ENCODE measurements around the gene SLC22A2. TPM values are rescaled to one million over a fixed set of nuclear protein-coding genes. Genes with fewer than 3 reads are reported as not detected.

SLC22A2 gene
- total and polyA plus RNA-seq, 2 donors (not counting 3 experiments of a cell fraction or from before 2014, with no cell fraction given): not detected

- dilution Hi-C loops (cut with MboI; ENCODE audit: extremely low pct_ligation_motif_present, low sequenced_read_pairs): no loop called here
- H3K9ac ChIP-seq (replicated peaks; ENCODE audit: extremely low read depth, insufficient read depth, low read length): no peak overlapping the region
- FAIRE-seq (no peak), DNase-seq (ENCODE audit: low read depth, low spot score) (no peak)
- BruUV-seq (replicated peaks): no TSS peak
- no peak overlapping the region for H3K27ac ChIP-seq (ENCODE audit: insufficient read depth, low read depth, low read length)
- no peak overlapping the region for H2AFZ ChIP-seq (ENCODE audit: low read depth, low read length)
- POLR2A ChIA-PET: no interaction called here
- no peaks in the 10 kb centered on the region for H3K9me1 ChIP-seq (replicated peaks; ENCODE audit: control insufficient read depth, extremely low read depth, insufficient read depth, low read length)
- no peaks in the 10 kb centered on the region for H3K36me3 ChIP-seq (ENCODE audit: control insufficient read depth in 2 of 2, extremely low read depth in 1 of 2, insufficient read depth in 2 of 2, low read length in 2 of 2)
- H3K4me3 ChIP-seq (replicated peaks in 1 of 3; ENCODE audit: insufficient read depth in 1 of 3, low read depth in 1 of 3, low read length in 3 of 3): no peak overlapping the region
- no peak overlapping the region for H3K4me2 ChIP-seq (ENCODE audit: insufficient read depth, low read length)
- CTCF ChIA-PET: no interaction called here
- intact Hi-C loops (cut with micrococcal nuclease): no loop called here
- H3K79me2 ChIP-seq (ENCODE audit: control insufficient read depth, insufficient read depth, low read length): no peaks in the 10 kb centered on the region
- H3K4me1 ChIP-seq (ENCODE audit: control insufficient read depth, extremely low read depth, insufficient read depth, low read length): no peaks in the 10 kb centered on the region
- no peaks in the 10 kb centered on the region for H4K20me1 ChIP-seq (replicated peaks; ENCODE audit: control insufficient read depth, extremely low read depth, insufficient read depth, low read length)
- TF ChIP-seq MAX (IDR thresholded peaks at IDR 0.05; ENCODE audit: insufficient read depth, insufficient read length) (no peak), GATA2 (IDR thresholded peaks at IDR 0.05; ENCODE audit: insufficient read depth, insufficient read length, low read depth, low read length) (no peak), CTCF (IDR thresholded peaks at IDR 0.05; ENCODE audit: extremely low read depth in 1 of 2, insufficient read depth in 1 of 2, low read depth in 1 of 2, low read length in 2 of 2) (no peak), JUN (IDR thresholded peaks at IDR 0.05; ENCODE audit: borderline replicate concordance, insufficient read depth, insufficient read length, low read depth) (no peak), EZH2 (IDR thresholded peaks at IDR 0.05; ENCODE audit: borderline replicate concordance, low read depth, low read length, severe bottlenecking) (no peak), POLR2AphosphoS5 (IDR thresholded peaks at IDR 0.05; ENCODE audit: insufficient read depth, low read depth, low read length) (no peak), FOS (IDR thresholded peaks at IDR 0.05; ENCODE audit: borderline replicate concordance, insufficient read depth, low read length) (no peak), POLR2A (IDR thresholded peaks at IDR 0.05; ENCODE audit: low read depth, low read length) (no peak), MYC (IDR thresholded peaks at IDR 0.05; ENCODE audit: low read depth, low read length) (no peak)
- H3K9me3 ChIP-seq (replicated peaks; ENCODE audit: control insufficient read depth, insufficient read depth, low read length): peaks cover 7% of the 10 kb centered on the region
- no peaks in the 10 kb centered on the region for H3K27me3 ChIP-seq (ENCODE audit: control insufficient read depth in 2 of 2, insufficient read depth in 2 of 2, low read length in 2 of 2)
Measured at GRCh38 chr6:160278786-160279310, 20.2 kb upstream of the SLC22A2 start.

Measured in endothelial cell of umbilical vein (primary cell).